Left colon (tissue), 2 donors: ENCODE data around the gene SLC34A3. TPM values are rescaled to one million over a fixed set of nuclear protein-coding genes. Genes with fewer than 3 reads are reported as not detected.

ENCODE experiments used
- ATAC-seq: fragments of 200-7000 bp; cut with Tn5 transposase; one replicate; pipeline ENCODE4 v1.9.1; 2020; ENCODE audit warnings: mild to moderate bottlenecking, moderate library complexity
- DNase-seq, 2 donors: peaks; one replicate each; pipeline ENCODE4 v3.0.0-alpha.2; 2020
- intact Hi-C, 2 donors: fragments of 100-400 bp; cut with DNase I in 1 of 2; cut with micrococcal nuclease in 1 of 2; formaldehyde crosslinking; loops; one replicate each; pipeline versions ENCODE4 v1.11.2 to v1.14.0; 2022; cut with DNase I, micrococcal nuclease
- long read RNA-seq: library from polyadenylated mRNA; unstranded; transcript quantifications from one replicate; pipeline ENCODE4 v2.0.0, GENCODE V29; 2021
- total RNA-seq, 2 donors: library from RNA; stranded (reverse); fragmentation: NEBNext Ultra II Directional; extraction: Animal tissue kit (Norgen Biotek cat#: 25700); gene quantifications; one replicate each; pipeline ENCODE4 v1.2.1, GENCODE V29; 2021
- donor health status: DM: no; HTN: no; CAD: no.
- donor health status: DM: yes; HTN: yes; CAD: no.

SLC34A3 gene
- not detected for total RNA-seq
- long read RNA-seq, result 0 reads

DNA sequence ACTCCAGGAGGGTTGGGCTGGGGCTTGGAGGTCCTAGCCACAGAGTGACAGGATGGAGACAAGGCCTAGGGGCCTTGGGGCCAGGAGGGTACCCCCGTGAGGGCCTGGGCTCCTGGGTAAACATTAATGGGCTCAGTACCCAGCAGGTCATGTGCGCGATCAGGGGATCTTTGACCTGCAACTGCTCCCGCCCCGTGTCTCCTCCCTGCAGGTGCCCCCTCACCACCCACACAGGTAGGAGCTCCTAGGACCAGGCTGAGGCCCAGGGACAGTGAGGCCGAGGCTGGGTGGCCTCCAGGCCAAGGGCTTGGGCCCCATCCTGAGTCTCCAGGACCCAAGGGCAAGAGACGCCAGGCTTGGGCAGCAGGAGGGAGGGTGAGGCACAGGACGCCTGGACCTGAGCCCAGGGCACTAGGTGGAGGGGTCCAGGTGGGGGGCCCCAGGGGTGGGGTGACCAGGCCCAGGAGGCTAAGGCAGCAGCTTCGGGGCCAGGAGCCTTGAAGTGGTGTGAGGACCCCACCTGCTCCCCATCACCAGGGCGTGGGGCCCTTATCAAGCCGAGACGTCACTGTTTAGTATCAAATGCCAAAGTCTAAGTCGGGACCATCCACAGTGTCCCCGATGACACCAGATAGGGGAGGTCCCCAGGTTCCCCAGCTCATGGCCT is at the start of gene SLC34A3:
Gene SLC34A3 (plus strand): TSS at position 197 of the 667 bp plus-strand sequence. CDS start 802 bp downstream, outside the sequence.
- intact Hi-C loops, result loop anchor here in 1 of 2 donors (10.0 kb wide), 1 partner anchor 116 kb away; the partner anchor contains the start of gene DPP7
- DNase-seq (no peak), ATAC-seq (no peak)

DNA sequence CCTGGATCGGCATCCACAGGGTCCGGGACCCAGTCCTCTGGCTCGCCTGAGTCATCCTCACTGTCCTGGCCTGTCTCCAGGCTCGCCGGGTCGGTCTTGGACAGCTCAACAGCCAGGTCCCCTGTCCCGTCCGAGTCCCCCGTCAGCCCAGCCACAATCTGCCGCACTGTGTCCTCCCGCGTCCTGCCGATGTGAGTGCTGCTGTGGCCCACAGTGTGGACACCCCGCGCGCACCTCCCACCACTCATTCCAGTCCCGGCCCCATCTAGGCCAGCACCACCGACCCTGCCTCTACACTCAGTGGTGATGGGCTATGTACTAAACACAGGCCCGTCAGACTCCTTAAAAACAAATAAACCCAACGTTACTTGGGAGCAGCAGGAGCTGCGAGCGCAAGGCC is 49.0 kb upstream of the SLC34A3 start:
- intact Hi-C loops, result no loop called here
- no peak for ATAC-seq
- no peak for DNase-seq

DNA sequence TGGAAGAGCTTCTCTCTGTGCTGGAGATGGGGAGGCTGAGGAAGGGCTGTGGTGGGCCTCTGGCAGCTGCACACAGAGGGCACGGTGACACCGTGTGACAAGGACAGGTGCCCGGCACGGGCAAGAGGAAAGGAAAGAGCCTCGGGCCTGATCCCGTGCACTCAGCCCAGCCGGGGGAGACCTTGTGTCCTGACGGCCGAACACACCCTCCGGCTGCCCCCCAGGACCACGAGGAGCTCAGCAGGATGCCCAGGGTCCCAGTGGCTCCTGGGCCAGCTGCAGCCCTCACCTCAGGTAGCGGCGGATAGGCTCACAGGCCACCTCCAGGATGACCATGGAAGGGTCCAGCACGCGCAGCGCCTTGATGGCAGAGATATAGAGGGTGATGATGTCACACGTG is 47.9 kb upstream of the SLC34A3 start:
- intact Hi-C loops, result no loop called here
- ATAC-seq, result no peak
- no peak for DNase-seq

DNA sequence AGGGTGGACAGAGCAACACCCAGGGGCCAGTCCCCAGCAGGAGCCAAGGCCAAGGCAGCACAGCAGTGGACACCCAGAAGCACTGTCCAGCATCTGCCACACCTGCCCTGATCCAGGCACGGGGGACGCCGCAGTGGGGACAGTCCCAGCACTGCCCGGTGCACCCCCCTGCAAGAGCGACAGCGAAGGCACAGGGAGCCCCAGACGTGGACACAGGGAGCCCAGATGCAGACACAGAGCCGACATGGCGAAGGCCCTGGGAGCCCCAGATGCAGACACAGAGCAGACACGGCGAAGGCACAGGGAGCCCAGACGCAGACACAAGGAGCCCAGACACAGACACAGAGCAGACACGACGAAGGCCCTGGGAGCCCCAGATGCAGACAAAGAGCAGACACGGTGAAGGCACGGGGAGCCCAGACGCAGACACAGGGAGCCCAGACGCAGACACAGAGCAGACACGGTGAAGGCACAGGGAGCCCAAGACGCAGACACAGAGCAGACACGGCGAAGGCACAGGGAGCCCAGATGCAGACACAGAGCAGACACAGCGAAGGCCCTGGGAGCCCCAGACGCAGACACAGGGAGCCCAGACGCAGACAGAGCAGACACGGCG is 46.6 kb upstream of the SLC34A3 start:
- intact Hi-C loops, result no loop called here
- DNase-seq (no peak), ATAC-seq (no peak)

DNA sequence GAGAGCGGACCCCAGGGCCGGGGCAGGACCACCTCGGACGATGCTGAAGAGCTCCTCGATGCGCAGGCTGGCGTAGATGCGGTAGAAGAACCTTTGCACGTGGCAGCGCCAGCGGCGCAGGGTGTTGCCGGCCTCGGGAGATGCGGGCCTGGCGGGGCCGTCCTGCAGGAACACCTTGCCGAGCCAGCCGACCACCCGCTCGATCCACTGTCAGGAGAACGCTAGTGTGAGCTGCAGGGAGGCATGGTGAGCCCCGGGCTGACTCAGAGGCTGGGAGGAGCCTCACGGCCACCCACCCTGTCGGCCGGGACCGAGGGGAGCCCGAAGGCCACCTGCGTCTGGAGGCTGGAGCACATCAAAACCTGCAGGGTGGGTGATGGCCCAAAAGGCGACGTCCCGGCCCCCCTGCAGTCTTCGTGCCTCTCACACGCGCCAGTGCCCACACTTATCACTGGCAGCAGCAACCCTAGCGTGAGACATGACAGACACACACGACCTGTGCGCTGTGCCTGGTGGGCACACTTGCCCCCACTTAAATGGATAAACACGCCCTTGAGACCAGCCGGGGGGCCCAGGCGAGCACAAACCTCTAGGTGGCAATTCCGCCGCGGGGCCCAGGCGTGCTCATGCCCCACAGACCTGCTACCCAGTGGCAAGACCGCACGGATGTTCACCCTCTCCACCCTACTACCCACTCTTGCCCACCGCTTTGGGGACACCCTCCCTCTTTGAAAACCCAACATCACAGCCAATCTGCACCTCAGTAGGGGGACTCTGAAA is 45.6 kb upstream of the SLC34A3 start:
- no peak for ATAC-seq
- DNase-seq, result peak in 1 of 2 donors; percentile 6
- intact Hi-C loops, result no loop called here

DNA sequence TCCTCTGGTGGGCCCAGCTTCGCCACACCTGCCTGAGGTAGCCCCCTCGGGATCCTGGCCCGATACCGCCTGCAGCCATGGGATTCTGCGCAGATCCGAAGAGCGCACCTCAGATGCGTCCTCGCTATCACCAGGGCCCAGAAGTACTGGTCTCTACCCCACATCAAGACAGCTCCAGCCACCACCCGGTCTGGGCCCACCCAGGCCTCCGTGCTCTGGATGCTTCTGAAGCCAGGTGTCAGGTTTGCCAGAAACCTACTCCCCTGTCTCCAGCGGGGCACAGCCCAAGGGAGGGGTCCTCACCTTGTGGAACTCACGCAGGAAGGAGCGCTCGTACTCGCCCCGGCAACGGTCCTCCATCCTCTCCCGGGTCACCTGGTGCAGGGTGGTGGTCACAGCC is 44.8 kb upstream of the SLC34A3 start:
- intact Hi-C loops, result no loop called here
- ATAC-seq (no peak), DNase-seq (peak in 1 of 2 donors; percentile 5)

DNA sequence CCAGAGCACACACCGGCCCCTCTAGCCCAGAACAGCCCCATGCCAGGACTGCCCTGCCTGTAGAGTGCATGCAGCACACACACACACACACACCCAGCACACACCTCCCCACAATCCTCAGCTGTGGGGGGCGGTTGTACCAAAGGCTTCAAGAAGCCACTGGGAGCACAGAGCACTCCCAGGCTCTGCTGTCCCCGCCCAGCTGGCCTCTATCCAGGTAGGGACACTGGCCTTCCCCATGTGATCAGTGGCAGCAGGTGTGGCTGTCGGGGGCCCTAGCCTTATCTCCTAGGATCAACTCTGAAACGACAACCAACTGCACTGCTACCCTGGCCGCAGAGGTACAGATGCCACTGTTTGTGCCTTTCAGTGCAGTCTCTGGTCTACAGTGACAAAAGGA is 44.3 kb upstream of the SLC34A3 start:
- DNase-seq, result peak in 1 of 2 donors; percentile 77
- peak; percentile 12 for ATAC-seq
- intact Hi-C loops, result no loop called here

DNA sequence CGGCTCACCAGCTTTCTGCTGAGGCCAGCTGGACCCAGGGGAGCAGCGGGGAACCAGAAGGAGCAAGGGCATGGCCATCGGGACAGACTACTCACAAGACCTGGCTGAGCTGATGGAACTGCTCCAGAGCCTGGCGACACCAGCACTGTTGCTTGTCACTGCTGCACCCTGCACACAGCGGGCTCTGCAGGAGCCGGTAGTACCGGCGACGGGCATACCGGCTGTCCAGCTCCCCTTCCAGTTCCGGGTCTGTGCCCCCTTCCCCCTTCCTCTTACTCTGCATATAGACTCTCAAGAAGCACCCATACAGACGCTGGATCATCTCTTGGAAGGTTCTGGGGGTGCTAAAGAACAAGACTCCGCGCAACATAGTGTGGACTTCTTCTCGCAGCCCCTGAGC is 43.3 kb upstream of the SLC34A3 start:
- intact Hi-C loops, result no loop called here
- no peak for ATAC-seq
- DNase-seq, result no peak

DNA sequence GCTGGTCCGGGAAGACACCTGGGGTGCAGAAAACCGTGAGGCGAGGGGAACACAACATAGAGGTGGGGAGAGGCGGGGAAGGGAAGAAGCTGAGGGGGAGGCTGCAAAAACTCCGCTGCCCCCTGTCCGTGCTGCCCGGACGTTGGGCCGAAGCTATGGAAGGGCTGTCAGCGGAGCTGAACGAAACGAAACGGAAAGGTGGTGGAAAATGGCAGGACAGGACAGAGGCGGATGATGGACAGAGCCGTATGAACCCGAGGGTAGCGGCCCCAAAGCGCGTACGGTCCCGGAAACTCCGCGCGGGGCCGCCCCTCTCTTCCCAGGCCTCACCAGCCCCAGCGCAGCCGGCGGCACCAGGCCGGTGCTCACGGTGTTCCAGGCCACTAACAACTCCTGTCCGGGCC is 42.6 kb upstream of the SLC34A3 start:
- ATAC-seq (peak; percentile 2), DNase-seq (no peak)
- intact Hi-C loops, result no loop called here

DNA sequence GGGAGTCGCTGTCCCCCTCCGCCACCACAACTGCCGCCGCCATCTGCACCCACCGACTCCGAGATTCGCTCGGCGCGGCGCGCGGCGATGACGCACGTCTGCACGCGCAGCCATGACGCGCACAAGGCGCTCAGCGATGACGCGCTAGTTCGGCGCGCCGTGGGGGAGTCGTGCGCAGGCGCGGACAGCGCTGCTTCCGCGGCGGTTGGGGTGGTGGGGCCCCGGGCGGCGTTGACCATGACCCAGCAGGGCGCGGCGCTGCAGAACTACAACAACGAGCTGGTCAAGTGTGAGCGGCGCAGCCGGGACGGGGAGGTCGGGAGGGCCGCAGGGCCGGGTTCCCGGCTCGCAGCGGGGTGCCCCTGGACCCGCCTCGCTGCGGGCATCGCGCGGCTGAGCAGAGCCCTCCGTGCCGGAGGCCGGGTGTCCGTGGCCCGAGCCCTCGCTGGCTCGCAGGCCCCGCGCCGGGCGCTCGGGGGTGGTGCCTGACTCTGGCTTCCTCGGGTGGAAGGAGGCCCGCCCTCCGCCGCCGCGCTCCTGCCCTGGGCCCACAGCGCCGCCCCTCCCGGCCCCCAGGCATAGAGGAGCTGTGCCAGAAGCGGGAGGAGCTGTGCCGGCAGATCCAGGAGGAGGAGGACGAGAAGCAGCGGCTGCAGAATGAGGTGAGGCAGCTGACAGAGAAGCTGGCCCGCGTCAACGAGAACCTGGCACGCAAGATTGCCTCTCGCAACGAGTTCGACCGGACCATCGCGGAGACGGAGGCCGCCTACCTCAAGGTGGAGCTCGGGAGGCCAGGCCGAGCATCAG is 42.0 kb upstream of the SLC34A3 start, which contains the start of the genes ANAPC2 and SSNA1:
Gene ANAPC2 (minus strand): TSS at position 71 of the 807 bp plus-strand sequence. CDS start 28 bp downstream, at position 43.
Gene SSNA1 (plus strand): TSS at position 187 of the 807 bp plus-strand sequence. CDS start 51 bp downstream, at position 238.
- ATAC-seq (peak; percentile 78), DNase-seq (peak; percentile 91 to 95)
- intact Hi-C loops, result no loop called here

DNA sequence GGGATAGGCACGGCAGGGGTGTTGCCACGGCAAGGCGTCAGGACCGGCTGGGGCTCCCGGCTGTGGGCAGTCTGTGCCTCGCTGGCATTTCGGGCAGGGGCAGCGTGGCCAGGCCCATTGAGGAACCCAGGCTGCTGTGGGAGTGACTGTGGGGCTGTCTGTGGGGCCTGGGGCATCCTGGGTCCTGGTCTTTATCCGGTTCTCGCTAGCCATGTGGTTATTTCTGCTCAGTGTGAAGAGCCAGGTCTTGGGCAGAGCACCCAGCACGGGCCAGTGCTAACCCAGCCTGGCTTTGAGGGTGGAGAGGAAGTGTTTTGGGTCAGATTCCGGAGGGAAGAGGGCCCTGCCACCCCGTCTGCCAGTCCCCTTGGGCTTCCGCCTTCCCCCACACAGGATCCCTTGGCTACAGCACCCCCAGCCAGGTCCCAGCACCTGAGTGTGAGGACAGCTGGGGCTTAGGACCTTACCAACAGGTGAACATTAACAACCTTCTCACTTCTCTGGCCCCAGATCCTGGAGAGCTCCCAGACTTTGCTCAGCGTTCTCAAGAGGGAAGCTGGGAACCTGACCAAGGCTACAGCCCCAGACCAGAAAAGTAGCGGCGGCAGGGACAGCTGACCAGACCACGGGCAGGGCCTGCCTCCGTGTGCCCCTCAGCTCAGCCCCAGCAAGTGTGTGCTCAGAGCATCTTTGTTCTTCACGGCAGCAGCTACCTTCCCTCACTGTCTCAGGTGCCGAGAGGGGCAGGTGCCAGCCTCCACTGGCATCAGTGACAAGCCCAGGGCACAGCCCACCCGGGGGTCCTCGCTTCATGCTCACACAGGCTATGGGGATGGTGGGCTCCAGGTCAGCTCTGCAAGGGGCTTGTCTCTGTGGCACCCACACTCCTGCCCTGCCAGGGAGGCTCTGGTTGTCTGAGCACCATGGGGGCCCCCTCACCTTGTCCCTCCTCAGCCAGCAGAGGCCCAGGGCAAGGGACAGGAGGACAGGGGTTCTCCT is 41.1 kb upstream of the SLC34A3 start:
- peak; percentile 1 for ATAC-seq
- intact Hi-C loops, result loop anchor here in 1 of 2 donors (5.0 kb wide), 1 partner anchor 47 kb away; no protein-coding TSS in a partner anchor
- peak in 1 of 2 donors; percentile 11 for DNase-seq

DNA sequence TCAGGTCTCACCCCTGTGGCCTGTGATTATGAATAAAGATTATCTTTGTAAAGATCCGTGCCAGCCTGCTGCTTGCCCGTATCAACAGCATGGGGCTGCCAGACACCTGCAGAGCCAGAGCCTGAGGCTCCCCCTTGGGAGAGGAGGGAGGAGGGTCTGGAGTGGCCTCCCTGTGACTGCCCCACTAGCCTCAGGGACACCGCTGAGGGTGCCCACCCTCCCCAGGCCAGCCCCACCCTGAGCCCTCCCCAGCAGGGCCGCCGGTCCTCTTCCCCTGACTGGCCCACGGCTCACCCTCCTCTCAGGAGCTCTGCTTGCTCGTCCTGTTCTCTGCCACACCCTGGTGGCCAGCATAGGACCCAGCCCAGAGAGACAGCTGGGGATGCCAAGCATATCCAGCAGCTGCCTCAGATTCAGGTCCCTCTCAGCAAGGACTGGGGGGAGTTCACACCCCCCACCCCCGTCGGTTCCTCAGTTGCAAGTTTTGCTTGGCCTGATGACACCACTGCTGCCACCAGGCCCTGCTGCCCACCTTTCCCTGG is 40.3 kb upstream of the SLC34A3 start:
- ATAC-seq (no peak), DNase-seq (peak in 1 of 2 donors; percentile 32)
- intact Hi-C loops, result loop anchor here in 1 of 2 donors (5.0 kb wide), 1 partner anchor 48 kb away; no protein-coding TSS in a partner anchor

DNA sequence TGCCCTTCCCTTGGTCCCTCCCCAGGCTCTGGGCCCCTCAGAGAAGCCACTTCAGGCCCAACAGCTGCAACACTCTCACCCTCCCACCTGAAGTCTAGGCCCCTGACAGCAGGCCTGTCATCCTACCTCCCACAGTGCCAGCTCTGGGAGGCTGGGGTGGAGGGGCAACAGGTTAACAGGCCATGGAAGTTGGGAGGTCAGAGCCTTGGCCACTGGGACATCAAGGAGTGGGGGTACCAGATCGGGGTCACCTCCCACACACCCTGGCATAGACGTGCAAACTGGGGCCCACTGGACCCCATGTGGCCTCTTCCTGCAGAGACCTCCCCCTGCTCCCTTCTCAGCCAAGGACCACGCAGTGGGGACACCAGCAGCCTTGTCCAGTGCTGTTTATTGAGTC is 39.5 kb upstream of the SLC34A3 start:
- DNase-seq (peak in 1 of 2 donors; percentile 9), ATAC-seq (no peak)
- intact Hi-C loops, result loop anchor here in 1 of 2 donors (5.0 kb wide), 1 partner anchor 49 kb away; no protein-coding TSS in a partner anchor

DNA sequence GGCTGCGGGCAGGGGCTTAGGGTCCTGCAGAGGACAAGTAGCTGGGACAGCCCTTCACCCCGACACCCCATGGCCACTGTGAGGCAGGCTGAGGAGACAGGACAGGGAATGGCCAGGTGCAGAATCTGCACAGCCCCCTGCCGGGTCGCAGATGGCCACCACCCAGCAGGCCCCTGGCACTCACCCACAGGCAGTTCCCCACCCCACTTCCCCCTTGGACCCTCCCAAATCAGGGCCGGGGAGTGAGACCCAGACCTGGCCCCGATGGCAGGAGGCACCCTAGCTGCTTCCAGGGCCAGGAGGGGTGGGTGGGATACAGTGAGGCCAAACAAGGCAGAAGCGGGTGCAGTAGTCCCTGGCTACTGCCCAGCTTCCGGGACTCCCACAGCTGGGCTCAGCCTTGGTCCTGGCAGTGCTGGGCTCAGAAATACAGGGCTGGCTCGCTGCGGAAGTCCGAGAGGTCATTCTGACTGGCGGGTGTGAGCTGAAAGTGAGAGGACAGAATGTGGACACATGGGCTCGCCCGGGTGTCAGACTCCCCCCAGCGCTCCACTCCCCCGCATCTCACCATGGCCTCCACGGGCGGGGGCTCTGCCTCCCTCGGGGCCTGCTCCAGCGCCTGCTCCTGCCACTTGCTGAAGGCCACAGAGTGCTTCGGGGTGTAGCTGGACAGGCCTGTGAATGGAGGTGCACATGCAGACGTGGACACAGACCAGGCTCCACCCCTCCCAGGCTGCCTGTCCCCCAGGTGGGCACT is 38.8 kb upstream of the SLC34A3 start:
- peak in 1 of 2 donors; percentile 12 for DNase-seq
- intact Hi-C loops, result loop anchor here in 1 of 2 donors (5.0 kb wide), 1 partner anchor 50 kb away; no protein-coding TSS in a partner anchor
- no peak for ATAC-seq

DNA sequence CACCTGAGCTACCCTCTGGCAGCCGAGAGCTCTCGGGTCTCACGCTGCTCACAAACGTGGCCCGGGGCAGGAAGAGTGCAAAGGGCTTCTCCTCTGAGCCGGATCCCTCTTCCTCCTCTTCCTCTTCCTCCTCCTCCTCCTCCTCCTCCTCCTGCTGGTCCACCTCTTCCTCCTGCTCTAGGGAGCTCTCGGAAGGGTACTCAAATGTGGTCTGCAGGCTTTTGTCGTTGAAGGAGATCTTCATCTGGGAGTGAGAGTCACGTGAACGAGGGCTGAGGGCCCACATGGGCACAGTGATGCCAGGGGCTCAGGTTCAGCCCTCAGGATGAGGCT is 38.3 kb upstream of the SLC34A3 start:
- DNase-seq, result no peak
- intact Hi-C loops, result loop anchor here in 1 of 2 donors (5.0 kb wide), 1 partner anchor 50 kb away; no protein-coding TSS in a partner anchor

DNA sequence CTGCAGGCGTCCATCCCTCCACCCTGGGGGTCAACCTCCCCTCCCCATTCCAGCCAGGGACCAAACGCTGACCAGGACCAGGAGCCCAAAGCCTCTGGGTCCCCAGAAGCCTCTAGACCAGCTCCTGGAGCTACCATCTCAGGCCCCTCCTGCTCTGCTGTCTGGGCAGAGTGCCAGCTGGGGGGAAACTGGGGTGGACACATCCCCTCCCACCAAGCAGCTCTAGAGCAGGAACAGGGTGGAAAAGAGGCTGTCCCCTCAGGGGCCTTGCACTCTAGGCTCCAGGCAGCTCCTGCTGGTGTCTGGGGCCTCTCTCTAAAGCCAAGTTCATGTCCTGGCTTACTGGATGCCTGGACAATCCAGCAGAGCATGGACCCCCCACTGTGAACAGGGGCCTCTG is 37.8 kb upstream of the SLC34A3 start:
- DNase-seq, result peak in 1 of 2 donors; percentile 6
- ATAC-seq, result no peak
- intact Hi-C loops, result loop anchor here in 1 of 2 donors (5.0 kb wide), 1 partner anchor 51 kb away; no protein-coding TSS in a partner anchor

More for the DNA sequence above, 38.3 kb upstream of the SLC34A3 start:
- ATAC-seq, result no peak
